Caco-2 (cell line): Measurements from ENCODE around the gene TBX5. TPM values are rescaled to one million over a fixed set of nuclear protein-coding genes. Genes with fewer than 3 reads are reported as not detected.

Source experiments
- BruUV-seq: library from RNA; stranded (reverse); fragments of 400-500 nt; replicated peaks from 2 replicates; lab custom pipeline; 2021; lab: Mats Ljungman, UMichigan
- CTCF ChIA-PET: fragments of 300-600 bp; sonication (Branson Sonifier 250); formaldehyde crosslinking; loops from one replicate; lab custom pipeline; 2022; ENCODE audit warnings: antibody characterized with exemption; lab: Charles Lee
- POLR2A ChIA-PET: fragments of 300-600 bp; sonication (Branson Sonifier 250); formaldehyde crosslinking; loops from one replicate; lab custom pipeline; 2022; ENCODE audit warnings: antibody characterized with exemption; lab: Charles Lee
- DNase-seq, 2 experiments: peaks; one replicate each; pipeline versions ENCODE4 v3.0.0 to v3.0.0-alpha.2; 2020 to 2022
- H3K27me3 ChIP-seq: replicated peaks from 2 replicates; pipeline ENCODE4 v1.6.0; 2011; ENCODE audit warnings: low read length; ENCODE audit not compliant: control insufficient read depth, insufficient read depth
- H3K36me3 ChIP-seq: 2 replicates; pipeline ENCODE4 v1.5.1; 2011; ENCODE audit warnings: low read length; ENCODE audit not compliant: control insufficient read depth, insufficient read depth
- H3K4me1 ChIP-seq: fragments of 250-450 bp; sonication (Bioruptor Pico); 2 replicates; pipeline ENCODE4 v1.5.1; 2020; ENCODE audit warnings: mild to moderate bottlenecking
- H3K4me3 ChIP-seq: 2 replicates; pipeline ENCODE4 v1.5.1; 2011; ENCODE audit warnings: low read depth, mild to moderate bottlenecking, control low read depth, low read length
- H3K9me3 ChIP-seq: fragments of 250-450 bp; sonication (Bioruptor Pico); 2 replicates; pipeline ENCODE4 v1.5.1; 2020; ENCODE audit warnings: mild to moderate bottlenecking, moderate library complexity
- H3K27ac Mint-ChIP-seq: one replicate; pipeline ENCODE4 v1.8.0; 2022; ENCODE audit warnings: mixed read lengths; ENCODE audit not compliant: unreplicated experiment
- H3K27me3 Mint-ChIP-seq: one replicate; pipeline ENCODE4 v1.8.0; 2022; ENCODE audit warnings: mixed read lengths; ENCODE audit not compliant: insufficient read depth, unreplicated experiment
- H3K36me3 Mint-ChIP-seq: one replicate; pipeline ENCODE4 v1.8.0; 2022; ENCODE audit warnings: mild to moderate bottlenecking, mixed read lengths; ENCODE audit not compliant: insufficient read depth, unreplicated experiment
- H3K4me1 Mint-ChIP-seq: one replicate; pipeline ENCODE4 v1.8.0; 2022; ENCODE audit warnings: low read depth, mixed read lengths; ENCODE audit not compliant: unreplicated experiment
- H3K4me3 Mint-ChIP-seq: one replicate; pipeline ENCODE4 v1.8.0; 2022; ENCODE audit warnings: mild to moderate bottlenecking, moderate library complexity, mixed read lengths; ENCODE audit not compliant: unreplicated experiment
- H3K9me3 Mint-ChIP-seq: one replicate; pipeline ENCODE4 v1.8.0; 2022; ENCODE audit warnings: mixed read lengths; ENCODE audit not compliant: unreplicated experiment
- intact Hi-C: fragments of 100-400 bp; cut with micrococcal nuclease; formaldehyde crosslinking; loops from one replicate; pipeline ENCODE4 v1.10.0; 2022; ENCODE audit not compliant: unreplicated experiment
- total RNA-seq: library from RNA; stranded (reverse); gene quantifications from 2 replicates; pipeline ENCODE4 v1.2.3, GENCODE V29; 2022
- TF ChIP-seq, protein P1 (sequence below), 2 experiments: fragments of 200-600 bp in 1 of 2; IDR thresholded peaks; 1 replicate in 1 of 2; 2 replicates in 1 of 2; pipeline versions ENCODE4 v1.5.1 to v1.8.0; 2011 to 2022; ENCODE audit warnings: antibody characterized with exemption in 1 of 2, control low read depth in 1 of 2, inconsistent platforms in 1 of 2, low read depth in 1 of 2, low read length in 1 of 2, mild to moderate bottlenecking in 1 of 2, moderate library complexity in 1 of 2; ENCODE audit not compliant: insufficient read depth in 1 of 2, severe bottlenecking in 1 of 2, unreplicated experiment in 1 of 2

The TBX5 gene
- total RNA-seq, 1 experiment from 2014 or later = not detected

DNA sequence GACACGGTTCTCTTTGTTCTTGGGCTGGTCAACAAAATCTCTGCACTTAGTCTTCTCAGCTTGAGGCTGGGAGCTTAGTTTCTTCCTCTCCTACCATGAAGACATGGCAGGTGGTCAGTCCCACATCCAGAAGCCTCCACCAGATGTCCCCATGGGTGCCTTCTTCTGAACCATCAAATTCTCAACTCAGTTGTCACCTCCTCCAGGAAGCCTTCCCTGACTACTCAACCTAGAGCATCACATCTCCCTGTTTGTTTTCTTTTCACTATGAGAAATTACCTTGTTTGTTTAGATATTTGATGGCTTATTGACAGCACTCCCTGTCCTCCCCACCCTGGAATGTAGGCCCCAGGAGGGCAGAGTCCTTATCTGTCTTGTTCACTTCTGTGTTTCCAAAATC lies 84.4 kb downstream of the TBX5 start:
- Mint-ChIP-seq H3K9me3 (no peaks in the 10 kb centered on the region), H3K4me1 (no peaks in the 10 kb centered on the region), H3K4me3 (no peak overlapping the region), H3K27ac (no peak overlapping the region), H3K36me3 (no peaks in the 10 kb centered on the region), H3K27me3 (peaks cover 7% of the 10 kb centered on the region)
- no peak overlapping the region for H3K4me3 ChIP-seq
- ChIA-PET POLR2A (no interaction called here), CTCF (interaction anchor here (0.8 kb wide), 1 partner anchor 187 kb away, joined by 3 read pairs; no protein-coding TSS in a partner anchor)
- intact Hi-C loops = no loop called here
- H3K4me1 ChIP-seq = no peaks in the 10 kb centered on the region
- no TSS peak for BruUV-seq
- H3K36me3 ChIP-seq = no peaks in the 10 kb centered on the region
- DNase-seq = no peak
- no peaks in the 10 kb centered on the region for H3K9me3 ChIP-seq
- H3K27me3 ChIP-seq = no peaks in the 10 kb centered on the region
- TF ChIP-seq, protein P1, sequence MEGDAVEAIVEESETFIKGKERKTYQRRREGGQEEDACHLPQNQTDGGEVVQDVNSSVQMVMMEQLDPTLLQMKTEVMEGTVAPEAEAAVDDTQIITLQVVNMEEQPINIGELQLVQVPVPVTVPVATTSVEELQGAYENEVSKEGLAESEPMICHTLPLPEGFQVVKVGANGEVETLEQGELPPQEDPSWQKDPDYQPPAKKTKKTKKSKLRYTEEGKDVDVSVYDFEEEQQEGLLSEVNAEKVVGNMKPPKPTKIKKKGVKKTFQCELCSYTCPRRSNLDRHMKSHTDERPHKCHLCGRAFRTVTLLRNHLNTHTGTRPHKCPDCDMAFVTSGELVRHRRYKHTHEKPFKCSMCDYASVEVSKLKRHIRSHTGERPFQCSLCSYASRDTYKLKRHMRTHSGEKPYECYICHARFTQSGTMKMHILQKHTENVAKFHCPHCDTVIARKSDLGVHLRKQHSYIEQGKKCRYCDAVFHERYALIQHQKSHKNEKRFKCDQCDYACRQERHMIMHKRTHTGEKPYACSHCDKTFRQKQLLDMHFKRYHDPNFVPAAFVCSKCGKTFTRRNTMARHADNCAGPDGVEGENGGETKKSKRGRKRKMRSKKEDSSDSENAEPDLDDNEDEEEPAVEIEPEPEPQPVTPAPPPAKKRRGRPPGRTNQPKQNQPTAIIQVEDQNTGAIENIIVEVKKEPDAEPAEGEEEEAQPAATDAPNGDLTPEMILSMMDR (IDR thresholded peaks at IDR 0.05; ENCODE audit: insufficient read depth in 1 of 2, low read depth in 1 of 2, low read length in 1 of 2, severe bottlenecking in 1 of 2, unreplicated experiment in 1 of 2) = no peak

DNA sequence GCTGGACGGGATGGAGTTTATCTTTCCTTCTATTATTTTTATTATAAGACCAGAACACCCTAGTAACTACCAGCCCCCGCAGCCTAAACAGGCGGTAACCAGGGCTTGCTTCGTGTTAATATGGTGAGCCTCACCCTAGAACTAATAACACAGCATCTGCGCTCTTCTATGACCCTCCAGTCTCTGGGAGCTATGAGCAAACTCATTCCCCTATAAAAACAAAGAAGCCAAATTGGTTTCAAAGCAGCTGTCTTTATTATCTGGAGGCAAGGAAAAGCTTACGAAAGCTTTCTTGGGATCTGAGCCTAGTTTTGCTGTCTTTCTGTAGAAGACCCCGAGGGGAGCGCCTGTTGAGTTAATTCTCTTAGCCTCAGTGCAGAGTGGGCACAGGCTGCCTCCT lies 85.0 kb downstream of the TBX5 start:
- Histone ChIP-seq H3K9me3 (no peaks in the 10 kb centered on the region), H3K4me3 (no peak overlapping the region), H3K4me1 (no peaks in the 10 kb centered on the region), H3K36me3 (no peaks in the 10 kb centered on the region), H3K27me3 (no peaks in the 10 kb centered on the region)
- BruUV-seq = no TSS peak
- TF ChIP-seq, protein P1 (IDR thresholded peaks at IDR 0.05; ENCODE audit: insufficient read depth in 1 of 2, low read depth in 1 of 2, low read length in 1 of 2, severe bottlenecking in 1 of 2, unreplicated experiment in 1 of 2) = no peak
- H3K36me3 Mint-ChIP-seq = no peaks in the 10 kb centered on the region
- no peak overlapping the region for H3K4me3 Mint-ChIP-seq
- ChIA-PET CTCF (interaction anchor here (0.8 kb wide), 1 partner anchor 188 kb away, joined by 3 read pairs; no protein-coding TSS in a partner anchor), POLR2A (no interaction called here)
- no peaks in the 10 kb centered on the region for H3K9me3 Mint-ChIP-seq
- DNase-seq = no peak
- H3K27me3 Mint-ChIP-seq = peaks cover 7% of the 10 kb centered on the region
- intact Hi-C loops = no loop called here
- H3K27ac Mint-ChIP-seq = no peak overlapping the region
- H3K4me1 Mint-ChIP-seq = no peaks in the 10 kb centered on the region

DNA sequence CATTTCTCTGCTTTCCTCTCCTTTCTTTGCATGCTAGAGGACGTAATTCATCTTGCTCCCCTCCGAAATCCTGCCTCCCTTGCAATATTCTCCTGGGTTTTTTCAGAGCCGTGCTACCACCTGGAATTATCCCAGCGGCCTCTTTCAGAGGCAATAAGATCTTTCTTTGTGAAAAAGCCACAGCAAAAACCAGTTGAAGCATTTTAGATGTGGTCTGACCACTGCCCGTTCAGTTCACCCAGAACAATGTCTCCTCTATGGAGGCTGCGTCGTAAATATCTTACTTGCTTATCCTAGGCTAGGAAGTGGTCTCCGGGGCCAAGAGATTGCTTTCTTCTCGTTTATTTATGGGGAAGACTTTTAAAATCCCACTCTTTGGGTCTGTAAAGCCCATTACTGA lies 85.8 kb downstream of the TBX5 start:
- no peaks in the 10 kb centered on the region for H3K4me1 Mint-ChIP-seq
- Histone ChIP-seq H3K4me3 (no peak overlapping the region), H3K27me3 (no peaks in the 10 kb centered on the region), H3K9me3 (no peaks in the 10 kb centered on the region), H3K36me3 (no peaks in the 10 kb centered on the region), H3K4me1 (no peaks in the 10 kb centered on the region)
- no peaks in the 10 kb centered on the region for H3K36me3 Mint-ChIP-seq
- H3K9me3 Mint-ChIP-seq = no peaks in the 10 kb centered on the region
- H3K27me3 Mint-ChIP-seq = peaks cover 7% of the 10 kb centered on the region
- no peak for DNase-seq
- H3K4me3 Mint-ChIP-seq = no peak overlapping the region
- intact Hi-C loops = no loop called here
- no TSS peak for BruUV-seq
- ChIA-PET CTCF (no interaction called here), POLR2A (no interaction called here)
- TF ChIP-seq, protein P1 (IDR thresholded peaks at IDR 0.05; ENCODE audit: insufficient read depth in 1 of 2, low read depth in 1 of 2, low read length in 1 of 2, severe bottlenecking in 1 of 2, unreplicated experiment in 1 of 2) = no peak
- H3K27ac Mint-ChIP-seq = no peak overlapping the region
